Measurements from ENCODE around the gene MLH3.

Gene MLH3

GRCh38 chr14:74973003-74973653, 78.1 kb downstream of the MLH3 start:
- in situ Hi-C loops (cut with MboI; ENCODE audit: low sequenced_read_pairs): no loop called here

GRCh38 chr14:74968811-74969210, 82.5 kb downstream of the MLH3 start:
- in situ Hi-C loops (cut with MboI; ENCODE audit: low sequenced_read_pairs): no loop called here

DNA sequence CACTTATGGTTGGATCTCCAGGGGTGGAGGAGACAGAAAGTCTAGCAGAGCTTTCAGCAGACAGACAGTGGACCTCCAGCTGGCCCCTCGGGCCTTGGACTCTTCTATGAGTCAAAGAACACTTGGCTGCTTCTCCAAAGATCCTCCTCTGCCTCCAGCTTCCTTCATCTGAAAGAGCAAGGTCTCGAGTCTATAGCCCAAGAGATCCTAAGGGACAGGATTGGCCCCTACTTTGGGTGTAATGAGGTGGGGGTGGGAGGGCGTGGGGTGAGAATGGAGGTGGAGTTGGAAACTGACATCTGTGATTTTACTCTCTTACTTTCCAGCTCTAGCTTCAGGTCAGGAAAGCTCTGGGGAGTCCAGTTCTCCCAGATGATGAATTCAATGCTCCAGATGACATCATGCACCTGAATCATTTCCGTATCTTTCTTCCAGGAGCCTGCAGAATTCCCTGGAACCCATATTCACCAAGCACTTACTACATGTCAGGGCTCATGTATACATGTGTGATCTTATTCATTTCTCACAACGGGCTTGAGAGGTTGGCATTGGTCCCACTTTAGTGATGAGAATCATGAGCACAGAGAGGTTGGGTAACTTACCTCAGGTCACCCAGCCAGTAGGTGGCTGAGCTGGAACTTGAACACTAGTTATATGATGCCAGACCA, 85.6 kb downstream of the MLH3 start:
- in situ Hi-C loops (cut with MboI; ENCODE audit: low sequenced_read_pairs): no loop called here

DNA sequence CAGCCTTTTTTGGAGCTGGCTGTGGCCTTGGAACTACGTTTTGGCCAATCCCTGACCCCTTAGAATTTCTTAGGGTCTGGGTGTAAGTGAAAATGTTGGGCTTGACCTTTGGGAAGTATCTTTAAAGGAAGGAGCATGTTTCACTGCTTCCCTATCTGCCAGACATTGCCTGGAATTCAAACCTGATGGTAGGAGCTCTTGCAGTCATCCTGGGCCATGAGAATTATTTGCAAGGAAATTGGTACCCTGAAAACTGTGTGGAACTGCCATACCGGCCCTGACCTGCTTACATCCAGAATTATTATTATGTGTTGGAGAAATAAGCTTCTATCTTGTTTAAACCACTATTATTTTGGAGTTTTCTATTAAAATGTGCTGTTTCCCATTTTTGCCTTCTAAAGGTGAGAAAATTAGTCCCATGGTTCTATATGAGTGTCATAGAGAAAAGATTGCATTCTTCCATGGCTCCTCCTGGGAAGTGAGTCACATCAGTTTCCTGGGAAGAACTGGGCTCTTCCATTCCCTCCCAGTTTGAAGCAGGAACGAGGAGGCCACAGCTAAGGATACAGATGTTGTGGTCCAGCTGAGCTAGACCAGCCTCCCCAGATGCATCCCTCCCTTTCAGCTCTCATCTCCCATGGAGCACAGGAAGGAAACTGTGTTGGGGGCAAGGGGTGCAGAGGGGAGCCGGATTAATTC, 86.3 kb downstream of the MLH3 start:
- in situ Hi-C loops (cut with MboI; ENCODE audit: low sequenced_read_pairs): no loop called here

Data from hTERT RPE-1 (cell line).